K562 (cell line): ENCODE measurements around the gene SIGLEC14. TPM values are rescaled to one million over a fixed set of nuclear protein-coding genes. Genes with fewer than 3 reads are reported as not detected.

ENCODE experiments used
- BRD4 ChIP-seq: fragments of 200-600 bp; sonication (generic); IDR thresholded peaks from 2 replicates; pipeline ENCODE4 v1.6.1; 2017; ENCODE audit warnings: inconsistent platforms
- CREB3L1 ChIP-seq: fragments of 450-650 bp; IDR thresholded peaks from 2 replicates; pipeline ENCODE4 v1.6.1; 2014; ENCODE audit warnings: low read depth, mild to moderate bottlenecking, moderate library complexity, borderline replicate concordance
- EP400 ChIP-seq: fragments of 450-650 bp; IDR thresholded peaks from 2 replicates; pipeline ENCODE4 v1.6.1; 2017; ENCODE audit warnings: antibody characterized with exemption, mild to moderate bottlenecking, moderate library complexity
- KDM5B ChIP-seq: fragments of 200-600 bp; sonication (generic); IDR thresholded peaks from 2 replicates; pipeline ENCODE4 v1.6.1; 2012; ENCODE audit warnings: low read depth, mild to moderate bottlenecking, moderate library complexity, low read length, control low read depth, inconsistent platforms; ENCODE audit not compliant: insufficient replicate concordance
- MAFF ChIP-seq: IDR thresholded peaks from 2 replicates; pipeline ENCODE4 v1.6.1; 2012; ENCODE audit warnings: low read length, improper control_type of control experiment
- NONO ChIP-seq, 2 experiments: fragments of 200-400 bp in 1 of 2; fragments of 450-650 bp in 1 of 2; formaldehyde crosslinking in 1 of 2; IDR thresholded peaks; 2 replicates each; pipeline ENCODE4 v1.6.1; 2017; ENCODE audit warnings: low read depth in 2 of 2, mild to moderate bottlenecking in 2 of 2, moderate library complexity in 2 of 2, low read length in 1 of 2
- NRF1 ChIP-seq, 2 experiments: fragments of 450-650 bp; IDR thresholded peaks in 1 of 2; conservative IDR thresholded peaks in 1 of 2; 2 replicates each; pipeline ENCODE4 v1.6.1; 2014; ENCODE audit warnings: mild to moderate bottlenecking in 2 of 2
- PHTF2 ChIP-seq: fragments of 250-450 bp; sonication (Bioruptor Pico); IDR thresholded peaks from 2 replicates; pipeline ENCODE4 v1.5.0; 2021; ENCODE audit warnings: mild to moderate bottlenecking
- PML ChIP-seq: IDR thresholded peaks from 2 replicates; pipeline ENCODE4 v1.6.1; 2012; ENCODE audit warnings: low read length, inconsistent platforms
- PRMT5 ChIP-seq: sonication (generic); formaldehyde crosslinking; IDR thresholded peaks from 2 replicates; pipeline ENCODE4 v1.5.0; 2020; ENCODE audit warnings: missing genetic modification reagents
- RBM14 ChIP-seq: fragments of 200-400 bp; formaldehyde crosslinking; IDR thresholded peaks from 2 replicates; pipeline ENCODE4 v1.6.1; 2018; ENCODE audit warnings: low read depth, mild to moderate bottlenecking, low read length, moderate library complexity, borderline replicate concordance; ENCODE audit not compliant: insufficient read depth
- RBM15 ChIP-seq: fragments of 200-400 bp; formaldehyde crosslinking; IDR thresholded peaks from 2 replicates; pipeline ENCODE4 v1.6.1; 2018; ENCODE audit warnings: mild to moderate bottlenecking, low read length, moderate library complexity; ENCODE audit not compliant: insufficient read depth
- RBM22 ChIP-seq: fragments of 200-400 bp; formaldehyde crosslinking; IDR thresholded peaks from 2 replicates; pipeline ENCODE4 v1.6.1; 2018; ENCODE audit warnings: low read length, low read depth; ENCODE audit not compliant: poor library complexity, severe bottlenecking
- TCF3 ChIP-seq: sonication (generic); formaldehyde crosslinking; IDR thresholded peaks from 2 replicates; pipeline ENCODE4 v1.4.0; 2020; ENCODE audit warnings: mild to moderate bottlenecking, missing genetic modification reagents
- TCF7 ChIP-seq: sonication (generic); IDR thresholded peaks from 2 replicates; pipeline ENCODE4 v1.6.1; 2016; ENCODE audit warnings: antibody characterized with exemption, borderline replicate concordance
- THAP7 ChIP-seq: fragments of 250-450 bp; sonication (Bioruptor Pico); IDR thresholded peaks from 2 replicates; pipeline ENCODE4 v1.5.0; 2021
- ZBTB7A ChIP-seq: IDR thresholded peaks from 2 replicates; pipeline ENCODE4 v1.6.1; 2011; ENCODE audit warnings: low read depth, mild to moderate bottlenecking, low read length, moderate library complexity, borderline replicate concordance; ENCODE audit not compliant: control insufficient read depth
- ZHX1 ChIP-seq: fragments of 150-350 bp; conservative IDR thresholded peaks from 2 replicates; pipeline ENCODE4 v1.6.1; 2014; ENCODE audit warnings: low read length
- ZNF124 ChIP-seq: sonication (generic); formaldehyde crosslinking; IDR thresholded peaks from 2 replicates; pipeline ENCODE4 v1.8.1; 2022; ENCODE audit warnings: missing genetic modification reagents
- ZNF561 ChIP-seq: fragments of 450-650 bp; formaldehyde crosslinking; conservative IDR thresholded peaks from 2 replicates; pipeline ENCODE4 v1.4.0; 2020; ENCODE audit warnings: mild to moderate bottlenecking, moderate library complexity
- ZNF696 ChIP-seq: fragments of 250-450 bp; sonication (Bioruptor Pico); conservative IDR thresholded peaks from 2 replicates; pipeline ENCODE4 v1.4.0; 2020; ENCODE audit warnings: mild to moderate bottlenecking, moderate library complexity
- ZNF699 ChIP-seq: fragments of 250-450 bp; sonication (Bioruptor Pico); IDR thresholded peaks from 2 replicates; pipeline ENCODE4 v1.8.0; 2021; ENCODE audit warnings: mild to moderate bottlenecking, moderate library complexity; ENCODE audit not compliant: insufficient replicate concordance
- polyA plus RNA-seq, 8 experiments: library from polyadenylated mRNA; depleted of rRNA in 4 of 8; stranded (reverse) in 5 of 8; unstranded in 3 of 8; fragments of >200 nt; fragmentation: Nextera tagmentation in 2 of 8; fragmentation: Illumina TruSeq in 1 of 8; extraction: Ambion mirVana in 2 of 8; extraction: Trizol in 1 of 8; gene quantifications; 2 replicates each; pipeline versions ENCODE4 v1.2.1 to v1.2.3, GENCODE V29; 2011 to 2014; ENCODE audit warnings: inconsistent platforms in 1 of 8, missing spikeins in 1 of 8
- total RNA-seq, 7 experiments: library from RNA; depleted of rRNA in 6 of 7; stranded (reverse); fragments of >200 nt in 6 of 7; fragmentation: Illumina TruSeq in 2 of 7; extraction: Trizol in 2 of 7; gene quantifications; 2 replicates each; pipeline versions ENCODE4 v1.2.1 to v1.2.3, GENCODE V29; 2011 to 2021; ENCODE audit warnings: low replicate concordance in 1 of 7
- TF ChIP-seq, protein P1 (sequence below): sonication (generic); formaldehyde crosslinking; IDR thresholded peaks from 2 replicates; pipeline ENCODE4 v1.8.0; 2022; ENCODE audit warnings: missing genetic modification reagents, mild to moderate bottlenecking, borderline replicate concordance

The SIGLEC14 gene
- total and polyA plus RNA-seq, 9 of the 15 experiments (the other 6 are each of a cell fraction or from before 2014, with no cell fraction given), result not detected

- TF ChIP-seq ZHX1 (no peak), TCF7 (no peak), RBM14 (no peak), EP400 (no peak), BRD4 (no peak), CREB3L1 (no peak), PML (no peak), KDM5B (no peak), TCF3 (peak; percentile 44; the same call in 1 of the 2 replicates), RBM22 (no peak), MAFF (peak; percentile 4; the same call in 1 of the 2 replicates), THAP7 (CRISPR knock-in tag) (no peak), ZNF699 (no peak), ZNF124 (no peak), NRF1 (conservative IDR thresholded peaks at IDR 0.05 in 1 of 2, IDR thresholded peaks at IDR 0.05 in 1 of 2) (no peak), ZNF561 (CRISPR knock-in tag) (no peak), NONO (IDR thresholded peaks at IDR 0.05; ENCODE audit: low read depth in 2 of 2, low read length in 1 of 2) (no peak), PHTF2 (CRISPR knock-in tag) (no peak), ZBTB7A (no peak), PRMT5 (peak; percentile 97), RBM15 (no peak), ZNF696 (CRISPR knock-in tag) (no peak)
- TF ChIP-seq, protein P1, sequence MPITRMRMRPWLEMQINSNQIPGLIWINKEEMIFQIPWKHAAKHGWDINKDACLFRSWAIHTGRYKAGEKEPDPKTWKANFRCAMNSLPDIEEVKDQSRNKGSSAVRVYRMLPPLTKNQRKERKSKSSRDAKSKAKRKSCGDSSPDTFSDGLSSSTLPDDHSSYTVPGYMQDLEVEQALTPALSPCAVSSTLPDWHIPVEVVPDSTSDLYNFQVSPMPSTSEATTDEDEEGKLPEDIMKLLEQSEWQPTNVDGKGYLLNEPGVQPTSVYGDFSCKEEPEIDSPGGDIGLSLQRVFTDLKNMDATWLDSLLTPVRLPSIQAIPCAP (CRISPR knock-in tag), result peak; percentile 87; the same call in 1 of the 2 replicates
Measured at GRCh38 chr19:51607920-51608562, 38.6 kb downstream of the SIGLEC14 start (continued).
